ENCODE data around the gene AGER. TPM values are rescaled to one million over a fixed set of nuclear protein-coding genes. Genes with fewer than 3 reads are reported as not detected.

AGER gene
- total and polyA plus RNA-seq, 2 donors (not counting 3 experiments of a cell fraction or from before 2014, with no cell fraction given): 5.1 to 18.5 TPM

- Histone ChIP-seq H2AFZ (ENCODE audit: low read depth, low read length) (no peak overlapping the region), H3K36me3 (ENCODE audit: control insufficient read depth in 2 of 2, extremely low read depth in 1 of 2, insufficient read depth in 2 of 2, low read length in 2 of 2) (peaks cover 3 to 36% of the 10 kb centered on the region in 2 experiments), H4K20me1 (replicated peaks; ENCODE audit: control insufficient read depth, extremely low read depth, insufficient read depth, low read length) (no peaks in the 10 kb centered on the region), H3K9me3 (replicated peaks; ENCODE audit: control insufficient read depth, insufficient read depth, low read length) (no peaks in the 10 kb centered on the region), H3K4me1 (ENCODE audit: control insufficient read depth, extremely low read depth, insufficient read depth, low read length) (peaks cover 21% of the 10 kb centered on the region), H3K4me2 (ENCODE audit: insufficient read depth, low read length) (no peak overlapping the region), H3K9ac (replicated peaks; ENCODE audit: extremely low read depth, insufficient read depth, low read length) (no peak overlapping the region), H3K27ac (ENCODE audit: insufficient read depth, low read depth, low read length) (no peak overlapping the region), H3K79me2 (ENCODE audit: control insufficient read depth, insufficient read depth, low read length) (peaks cover 14% of the 10 kb centered on the region), H3K27me3 (ENCODE audit: control insufficient read depth in 2 of 2, insufficient read depth in 2 of 2, low read length in 2 of 2) (no peaks in the 10 kb centered on the region), H3K4me3 (replicated peaks in 1 of 3; ENCODE audit: insufficient read depth in 1 of 3, low read depth in 1 of 3, low read length in 3 of 3) (no peak overlapping the region), H3K9me1 (replicated peaks; ENCODE audit: control insufficient read depth, extremely low read depth, insufficient read depth, low read length) (no peaks in the 10 kb centered on the region)
- dilution Hi-C loops (cut with MboI; ENCODE audit: extremely low pct_ligation_motif_present, low sequenced_read_pairs) (no loop called here), intact Hi-C loops (cut with micrococcal nuclease) (no loop called here)
- no peak for TF ChIP-seq EZH2 (IDR thresholded peaks at IDR 0.05; ENCODE audit: borderline replicate concordance, low read depth, low read length, severe bottlenecking)
- TF ChIP-seq, protein P1, sequence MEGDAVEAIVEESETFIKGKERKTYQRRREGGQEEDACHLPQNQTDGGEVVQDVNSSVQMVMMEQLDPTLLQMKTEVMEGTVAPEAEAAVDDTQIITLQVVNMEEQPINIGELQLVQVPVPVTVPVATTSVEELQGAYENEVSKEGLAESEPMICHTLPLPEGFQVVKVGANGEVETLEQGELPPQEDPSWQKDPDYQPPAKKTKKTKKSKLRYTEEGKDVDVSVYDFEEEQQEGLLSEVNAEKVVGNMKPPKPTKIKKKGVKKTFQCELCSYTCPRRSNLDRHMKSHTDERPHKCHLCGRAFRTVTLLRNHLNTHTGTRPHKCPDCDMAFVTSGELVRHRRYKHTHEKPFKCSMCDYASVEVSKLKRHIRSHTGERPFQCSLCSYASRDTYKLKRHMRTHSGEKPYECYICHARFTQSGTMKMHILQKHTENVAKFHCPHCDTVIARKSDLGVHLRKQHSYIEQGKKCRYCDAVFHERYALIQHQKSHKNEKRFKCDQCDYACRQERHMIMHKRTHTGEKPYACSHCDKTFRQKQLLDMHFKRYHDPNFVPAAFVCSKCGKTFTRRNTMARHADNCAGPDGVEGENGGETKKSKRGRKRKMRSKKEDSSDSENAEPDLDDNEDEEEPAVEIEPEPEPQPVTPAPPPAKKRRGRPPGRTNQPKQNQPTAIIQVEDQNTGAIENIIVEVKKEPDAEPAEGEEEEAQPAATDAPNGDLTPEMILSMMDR (IDR thresholded peaks at IDR 0.05; ENCODE audit: extremely low read depth in 1 of 2, insufficient read depth in 1 of 2, low read depth in 1 of 2, low read length in 2 of 2): no peak
- no peak for TF ChIP-seq POLR2A (IDR thresholded peaks at IDR 0.05; ENCODE audit: low read depth, low read length)
- TF ChIP-seq GATA2 (IDR thresholded peaks at IDR 0.05; ENCODE audit: insufficient read depth, insufficient read length, low read depth, low read length): no peak
- TF ChIP-seq MAX (IDR thresholded peaks at IDR 0.05; ENCODE audit: insufficient read depth, insufficient read length): no peak
- TF ChIP-seq MYC (IDR thresholded peaks at IDR 0.05; ENCODE audit: low read depth, low read length): no peak
- no peak for TF ChIP-seq POLR2AphosphoS5 (IDR thresholded peaks at IDR 0.05; ENCODE audit: insufficient read depth, low read depth, low read length)
- no peak for TF ChIP-seq JUN (IDR thresholded peaks at IDR 0.05; ENCODE audit: borderline replicate concordance, insufficient read depth, insufficient read length, low read depth)
- TF ChIP-seq FOS (IDR thresholded peaks at IDR 0.05; ENCODE audit: borderline replicate concordance, insufficient read depth, low read length): no peak
- FAIRE-seq: no peak
- ChIA-PET POLR2A (no interaction called here), CTCF (interaction anchor here (1.7 kb wide), 1 partner anchor 12 kb away, joined by 5 read pairs; no protein-coding TSS in a partner anchor)
- DNase-seq (ENCODE audit: low read depth, low spot score): no peak
- BruUV-seq (replicated peaks): no TSS peak
These were observed 470 bp downstream of the AGER start for GRCh38 chr6:32183483-32184083.

All from endothelial cell of umbilical vein (primary cell).